ENCODE measurements around the gene AFDN. TPM values are rescaled to one million over a fixed set of nuclear protein-coding genes. Genes with fewer than 3 reads are reported as not detected.

The AFDN gene
- total RNA-seq, 1 donor from 2014 or later = 552 TPM

DNA sequence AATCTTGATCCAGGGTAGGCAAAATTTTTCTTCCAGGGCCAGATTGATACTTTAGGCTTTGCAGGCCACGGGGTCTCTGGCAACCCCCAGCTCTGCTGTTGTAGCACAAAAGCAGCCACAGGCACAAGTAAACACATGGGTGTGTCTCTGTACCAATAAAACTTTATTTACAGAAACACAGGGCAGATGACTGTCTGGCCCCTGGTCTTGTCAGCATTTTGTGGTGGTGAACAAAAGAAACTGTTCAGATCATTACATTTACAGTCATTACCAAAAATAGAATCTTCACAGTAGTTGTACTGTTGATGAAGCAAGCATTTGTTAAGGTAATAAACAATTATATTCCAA is 125.8 kb downstream of the AFDN start:
- Mint-ChIP-seq H3K27ac (ENCODE audit: unreplicated experiment) (peak overlapping the region; percentile 75), H3K9me3 (ENCODE audit: unreplicated experiment) (peaks cover 9% of the 10 kb centered on the region), H3K4me1 (ENCODE audit: low read depth, unreplicated experiment) (peaks cover 18% of the 10 kb centered on the region), H3K27me3 (ENCODE audit: unreplicated experiment) (peaks cover 9% of the 10 kb centered on the region), H3K36me3 (ENCODE audit: unreplicated experiment) (peaks cover 26% of the 10 kb centered on the region), H3K4me3 (ENCODE audit: unreplicated experiment) (no peak overlapping the region)
- TF ChIP-seq, protein P1, sequence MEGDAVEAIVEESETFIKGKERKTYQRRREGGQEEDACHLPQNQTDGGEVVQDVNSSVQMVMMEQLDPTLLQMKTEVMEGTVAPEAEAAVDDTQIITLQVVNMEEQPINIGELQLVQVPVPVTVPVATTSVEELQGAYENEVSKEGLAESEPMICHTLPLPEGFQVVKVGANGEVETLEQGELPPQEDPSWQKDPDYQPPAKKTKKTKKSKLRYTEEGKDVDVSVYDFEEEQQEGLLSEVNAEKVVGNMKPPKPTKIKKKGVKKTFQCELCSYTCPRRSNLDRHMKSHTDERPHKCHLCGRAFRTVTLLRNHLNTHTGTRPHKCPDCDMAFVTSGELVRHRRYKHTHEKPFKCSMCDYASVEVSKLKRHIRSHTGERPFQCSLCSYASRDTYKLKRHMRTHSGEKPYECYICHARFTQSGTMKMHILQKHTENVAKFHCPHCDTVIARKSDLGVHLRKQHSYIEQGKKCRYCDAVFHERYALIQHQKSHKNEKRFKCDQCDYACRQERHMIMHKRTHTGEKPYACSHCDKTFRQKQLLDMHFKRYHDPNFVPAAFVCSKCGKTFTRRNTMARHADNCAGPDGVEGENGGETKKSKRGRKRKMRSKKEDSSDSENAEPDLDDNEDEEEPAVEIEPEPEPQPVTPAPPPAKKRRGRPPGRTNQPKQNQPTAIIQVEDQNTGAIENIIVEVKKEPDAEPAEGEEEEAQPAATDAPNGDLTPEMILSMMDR (IDR thresholded peaks at IDR 0.05; ENCODE audit: partially characterized antibody, unreplicated experiment) = no peak
- DNase-seq = no peak

DNA sequence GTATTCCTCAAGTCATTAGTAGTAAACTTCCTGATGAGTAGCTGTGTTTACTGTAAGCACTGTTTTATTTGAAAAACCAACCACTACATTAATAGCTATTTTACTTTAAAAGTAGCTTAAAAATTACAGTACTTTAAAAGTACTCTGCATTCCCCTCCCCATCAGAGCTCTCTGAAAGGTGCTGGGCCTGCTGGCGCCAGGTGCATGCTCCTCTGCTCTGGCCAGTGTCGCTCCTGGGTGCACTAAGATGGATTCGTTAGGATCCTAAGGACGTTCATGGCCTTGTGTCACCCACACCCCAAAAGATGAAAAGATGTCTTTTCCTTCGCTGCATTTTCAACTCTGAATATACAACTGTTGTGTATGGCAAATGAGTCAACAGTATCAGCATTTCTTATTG is 126.8 kb downstream of the AFDN start:
- H3K27me3 Mint-ChIP-seq (ENCODE audit: unreplicated experiment) = peaks cover 9% of the 10 kb centered on the region
- H3K36me3 Mint-ChIP-seq (ENCODE audit: unreplicated experiment) = peaks cover 26% of the 10 kb centered on the region
- H3K27ac Mint-ChIP-seq (ENCODE audit: unreplicated experiment) = no peak overlapping the region
- H3K9me3 Mint-ChIP-seq (ENCODE audit: unreplicated experiment) = peaks cover 9% of the 10 kb centered on the region
- no peak overlapping the region for H3K4me3 Mint-ChIP-seq (ENCODE audit: unreplicated experiment)
- DNase-seq = no peak
- H3K4me1 Mint-ChIP-seq (ENCODE audit: low read depth, unreplicated experiment) = peaks cover 23% of the 10 kb centered on the region
- TF ChIP-seq, protein P1 (IDR thresholded peaks at IDR 0.05; ENCODE audit: partially characterized antibody, unreplicated experiment) = no peak

DNA sequence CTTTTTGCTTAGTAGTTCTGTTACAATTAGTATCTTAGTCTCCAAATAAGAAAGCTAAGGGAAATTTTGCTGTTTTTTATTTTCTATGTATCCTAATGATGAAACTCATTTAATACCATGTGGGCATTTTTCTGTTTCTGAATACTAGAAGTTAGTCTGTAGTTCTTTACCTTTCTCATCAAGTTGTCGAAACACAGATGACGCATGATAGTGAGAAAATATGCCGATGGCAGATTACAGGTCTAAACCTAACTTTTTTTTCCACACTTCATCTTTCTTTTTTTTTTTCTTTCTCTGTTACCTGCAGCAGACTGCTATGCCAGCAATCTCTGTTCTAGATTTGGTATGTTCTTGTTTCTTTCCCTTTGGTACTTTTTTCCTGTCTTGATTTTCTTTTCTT is 127.4 kb downstream of the AFDN start:
- TF ChIP-seq, protein P1 (IDR thresholded peaks at IDR 0.05; ENCODE audit: partially characterized antibody, unreplicated experiment) = no peak
- DNase-seq = no peak
- Mint-ChIP-seq H3K27ac (ENCODE audit: unreplicated experiment) (no peak overlapping the region), H3K4me3 (ENCODE audit: unreplicated experiment) (no peak overlapping the region), H3K27me3 (ENCODE audit: unreplicated experiment) (peaks cover 9% of the 10 kb centered on the region), H3K4me1 (ENCODE audit: low read depth, unreplicated experiment) (peaks cover 23% of the 10 kb centered on the region), H3K36me3 (ENCODE audit: unreplicated experiment) (peaks cover 21% of the 10 kb centered on the region), H3K9me3 (ENCODE audit: unreplicated experiment) (peaks cover 8% of the 10 kb centered on the region)

DNA sequence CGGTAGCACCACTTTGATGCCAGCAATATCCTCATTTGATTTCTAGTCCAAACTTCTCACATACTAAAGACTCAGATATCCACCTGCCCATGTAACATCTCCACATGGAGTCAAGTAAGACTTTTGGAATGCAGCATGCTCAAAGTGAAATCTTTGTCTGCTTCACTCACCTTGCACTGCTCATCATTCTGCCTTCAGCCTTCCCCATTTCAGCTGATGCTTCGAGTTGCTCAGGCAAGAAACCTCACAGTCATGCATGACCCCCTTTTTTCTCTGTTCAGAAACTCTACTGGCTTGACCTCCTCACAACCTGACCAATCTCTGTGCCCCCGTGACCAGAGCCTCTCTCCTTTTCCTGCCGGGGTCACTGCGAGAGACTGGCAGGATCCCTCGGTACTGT is 129.8 kb downstream of the AFDN start:
- no peak overlapping the region for H3K27ac Mint-ChIP-seq (ENCODE audit: unreplicated experiment)
- peaks cover 8% of the 10 kb centered on the region for H3K36me3 Mint-ChIP-seq (ENCODE audit: unreplicated experiment)
- no peak for DNase-seq
- H3K9me3 Mint-ChIP-seq (ENCODE audit: unreplicated experiment) = peaks cover 6% of the 10 kb centered on the region
- TF ChIP-seq, protein P1 (IDR thresholded peaks at IDR 0.05; ENCODE audit: partially characterized antibody, unreplicated experiment) = no peak
- H3K4me3 Mint-ChIP-seq (ENCODE audit: unreplicated experiment) = no peak overlapping the region
- peaks cover 7% of the 10 kb centered on the region for H3K27me3 Mint-ChIP-seq (ENCODE audit: unreplicated experiment)
- H3K4me1 Mint-ChIP-seq (ENCODE audit: low read depth, unreplicated experiment) = peaks cover 23% of the 10 kb centered on the region

DNA sequence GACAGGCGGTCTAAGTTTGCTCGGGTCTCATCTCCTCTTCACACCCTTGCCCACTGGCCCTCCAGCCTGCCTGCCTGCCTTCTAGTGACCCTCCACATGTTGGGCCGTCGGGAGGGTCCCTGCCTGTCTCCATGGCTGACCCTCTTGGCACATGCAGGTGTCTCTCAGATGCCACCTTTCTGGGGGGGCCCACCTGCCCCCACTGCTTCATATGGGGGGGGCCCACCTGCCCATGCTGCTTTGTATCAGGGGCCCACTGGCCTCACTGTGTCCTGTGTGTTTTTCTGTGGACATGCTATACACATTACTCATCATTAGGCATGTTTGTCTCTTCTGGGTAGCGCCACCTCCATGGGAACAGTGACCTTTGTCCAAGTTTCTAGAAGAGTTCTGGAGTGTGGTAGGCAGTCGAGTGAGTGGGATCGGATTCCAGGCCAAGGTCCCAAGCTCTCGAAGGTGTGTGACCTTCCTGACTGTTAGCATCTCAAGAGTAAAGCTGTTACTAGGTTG is 130.3 kb downstream of the AFDN start:
- H3K27ac Mint-ChIP-seq (ENCODE audit: unreplicated experiment) = no peak overlapping the region
- H3K4me3 Mint-ChIP-seq (ENCODE audit: unreplicated experiment) = no peak overlapping the region
- H3K27me3 Mint-ChIP-seq (ENCODE audit: unreplicated experiment) = peaks cover 4% of the 10 kb centered on the region
- TF ChIP-seq, protein P1 (IDR thresholded peaks at IDR 0.05; ENCODE audit: partially characterized antibody, unreplicated experiment) = no peak
- peaks cover 4% of the 10 kb centered on the region for H3K36me3 Mint-ChIP-seq (ENCODE audit: unreplicated experiment)
- H3K4me1 Mint-ChIP-seq (ENCODE audit: low read depth, unreplicated experiment) = peaks cover 20% of the 10 kb centered on the region
- peaks cover 6% of the 10 kb centered on the region for H3K9me3 Mint-ChIP-seq (ENCODE audit: unreplicated experiment)
- DNase-seq = no peak
